Mesendoderm (in vitro differentiated cells): ENCODE data around the gene C9orf78.

ENCODE experiments used
- DNase-seq: peaks from one replicate; pipeline ENCODE4 v3.0.0; 2013
- H2AK5ac ChIP-seq: 2 replicates; pipeline ENCODE4 v1.6.1; 2013; ENCODE audit warnings: low read length, inconsistent platforms
- H2BK120ac ChIP-seq: 2 replicates; pipeline ENCODE4 v1.6.1; 2013; ENCODE audit warnings: low read depth, mild to moderate bottlenecking, low read length, moderate library complexity, mixed read lengths
- H2BK15ac ChIP-seq: replicated peaks from 2 replicates; pipeline ENCODE4 v1.6.1; 2013; ENCODE audit warnings: low read depth, mild to moderate bottlenecking, moderate library complexity
- H2BK5ac ChIP-seq: 2 replicates; pipeline ENCODE4 v1.6.1; 2013; ENCODE audit warnings: low read length, inconsistent platforms
- H3K18ac ChIP-seq: 2 replicates; pipeline ENCODE4 v1.6.1; 2013; ENCODE audit warnings: mild to moderate bottlenecking, low read length, mixed read lengths
- H3K23ac ChIP-seq: one replicate; pipeline ENCODE4 v1.6.1; 2013; ENCODE audit warnings: low read length
- H3K27ac ChIP-seq: 2 replicates; pipeline ENCODE4 v1.5.1; 2013; ENCODE audit warnings: low read depth, mild to moderate bottlenecking, inconsistent platforms, low read length, moderate library complexity
- H3K27me3 ChIP-seq: 2 replicates; pipeline ENCODE4 v1.6.1; 2013; ENCODE audit warnings: low read length, control low read depth, mild to moderate bottlenecking, inconsistent platforms; ENCODE audit not compliant: insufficient read depth, poor library complexity
- H3K36me3 ChIP-seq: 2 replicates; pipeline ENCODE4 v1.6.1; 2013; ENCODE audit warnings: low read length, inconsistent platforms; ENCODE audit not compliant: control insufficient read depth, insufficient read depth
- H3K4ac ChIP-seq: one replicate; pipeline ENCODE4 v1.6.1; 2013; ENCODE audit warnings: low read depth, mild to moderate bottlenecking, low read length, moderate library complexity
- H3K4me1 ChIP-seq: 2 replicates; pipeline ENCODE4 v1.6.1; 2013; ENCODE audit warnings: low read depth, low read length, inconsistent platforms; ENCODE audit not compliant: control insufficient read depth
- H3K4me2 ChIP-seq: 2 replicates; pipeline ENCODE4 v1.6.1; 2013; ENCODE audit warnings: low read length
- H3K4me3 ChIP-seq: 2 replicates; pipeline ENCODE4 v1.5.1; 2013; ENCODE audit warnings: mild to moderate bottlenecking, low read length
- H3K56ac ChIP-seq: one replicate; pipeline ENCODE4 v1.6.1; 2013; ENCODE audit warnings: low read length
- H3K79me1 ChIP-seq: 2 replicates; pipeline ENCODE4 v1.6.1; 2013; ENCODE audit warnings: low read length, inconsistent platforms
- H3K79me2 ChIP-seq: 2 replicates; pipeline ENCODE4 v1.6.1; 2013; ENCODE audit warnings: mild to moderate bottlenecking, low read length; ENCODE audit not compliant: control insufficient read depth, insufficient read depth
- H3K9ac ChIP-seq: 2 replicates; pipeline ENCODE4 v1.6.1; 2013; ENCODE audit warnings: low read length, inconsistent platforms
- H4K5ac ChIP-seq: one replicate; pipeline ENCODE4 v1.6.1; 2013; ENCODE audit warnings: low read length
- H4K8ac ChIP-seq: one replicate; pipeline ENCODE4 v1.6.1; 2013; ENCODE audit warnings: low read depth, mild to moderate bottlenecking, control low read depth, low read length, moderate library complexity
- WGBS: extraction: QIAGEN DNeasy Blood & Tissue Kit; methylation state at CpG from one replicate; pipeline ENCODE4 v1.1.7; 2013; ENCODE audit warnings: low lambda C conversion rate, missing lambda C conversion rate; ENCODE audit not compliant: insufficient coverage; ENCODE audit errors: extremely low coverage; 5-methylcytosine and 5-hydroxymethylcytosine counted together

The C9orf78 gene

GRCh38 chr9:129839324-129840023 lies 4.4 kb upstream of the C9orf78 start:
- Histone ChIP-seq H3K79me2 (peaks cover 2% of the 10 kb centered on the region), H3K27me3 (no peaks in the 10 kb centered on the region), H3K56ac (no peak overlapping the region), H3K36me3 (no peaks in the 10 kb centered on the region), H3K9ac (no peak overlapping the region), H3K4me2 (no peak overlapping the region), H3K23ac (no peak overlapping the region), H2AK5ac (no peak overlapping the region), H3K4me3 (no peak overlapping the region), H2BK15ac (no peak overlapping the region), H3K4ac (no peak overlapping the region), H3K27ac (no peak overlapping the region), H3K79me1 (peaks cover 2% of the 10 kb centered on the region), H2BK120ac (no peak overlapping the region), H2BK5ac (no peak overlapping the region), H3K18ac (no peak overlapping the region), H4K5ac (no peak overlapping the region), H4K8ac (no peak overlapping the region), H3K4me1 (no peaks in the 10 kb centered on the region)
- no CpG with 5 or more reads among the region's 10 CpGs for WGBS
- no peak for DNase-seq

DNA sequence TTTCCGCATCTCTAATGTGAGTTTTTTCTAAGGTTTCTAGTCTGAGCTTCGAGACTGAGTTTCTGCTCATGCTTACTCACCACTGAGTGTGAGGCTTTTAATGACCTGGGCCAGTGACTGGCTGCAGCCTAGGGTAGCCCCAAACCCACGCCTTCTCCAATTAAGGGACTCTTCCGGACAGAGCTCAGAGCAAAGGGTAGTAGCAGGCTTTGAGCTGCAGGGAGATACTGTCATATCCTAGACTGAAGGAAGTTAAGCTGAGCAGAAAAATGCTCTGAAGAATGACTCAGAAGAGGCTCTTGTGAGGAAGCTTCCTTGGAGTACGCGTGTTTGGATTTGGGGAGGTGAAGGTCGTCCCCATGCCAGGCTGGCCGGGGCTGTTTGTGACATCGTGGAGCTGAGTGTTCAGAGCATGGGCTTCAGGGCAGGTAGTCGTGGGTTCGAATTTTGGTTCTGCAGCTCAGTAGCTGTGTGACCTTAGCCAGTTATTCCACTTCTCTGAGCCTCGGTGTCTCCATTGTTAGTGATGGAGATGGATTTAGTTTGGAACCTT lies 3.7 kb upstream of the C9orf78 start:
- Histone ChIP-seq H4K5ac (no peak overlapping the region), H2BK120ac (no peak overlapping the region)
- no CpG with 5 or more reads among the region's 12 CpGs for WGBS

GRCh38 chr9:129836311-129837007 lies 1.4 kb upstream of the C9orf78 start:
- H4K8ac ChIP-seq, result no peak overlapping the region
- no peak overlapping the region for H4K5ac ChIP-seq
- H3K27ac ChIP-seq, result no peak overlapping the region
- no peak overlapping the region for H3K4me3 ChIP-seq
- peaks cover 5% of the 10 kb centered on the region for H3K79me1 ChIP-seq
- no peak overlapping the region for H3K18ac ChIP-seq
- WGBS, result no CpG with 5 or more reads among the region's 16 CpGs
- peak overlapping the region; percentile 80 for H3K9ac ChIP-seq
- no peaks in the 10 kb centered on the region for H3K27me3 ChIP-seq
- no peak for DNase-seq
- H3K23ac ChIP-seq, result no peak overlapping the region
- peak overlapping the region; percentile 63 for H3K4me2 ChIP-seq
- no peak overlapping the region for H3K4ac ChIP-seq
- H3K79me2 ChIP-seq, result peaks cover 4% of the 10 kb centered on the region
- no peak overlapping the region for H2BK15ac ChIP-seq
- peak overlapping the region; percentile 84 for H3K56ac ChIP-seq
- no peaks in the 10 kb centered on the region for H3K4me1 ChIP-seq
- H2BK5ac ChIP-seq, result no peak overlapping the region
- H2BK120ac ChIP-seq, result no peak overlapping the region
- no peak overlapping the region for H2AK5ac ChIP-seq
- H3K36me3 ChIP-seq, result no peaks in the 10 kb centered on the region

More for the DNA sequence above, 3.7 kb upstream of the C9orf78 start:
- Histone ChIP-seq H3K4me3 (no peak overlapping the region), H3K79me2 (peaks cover 4% of the 10 kb centered on the region), H3K9ac (no peak overlapping the region), H2BK5ac (no peak overlapping the region), H3K4me1 (no peaks in the 10 kb centered on the region), H3K79me1 (peaks cover 4% of the 10 kb centered on the region), H4K8ac (no peak overlapping the region), H3K18ac (no peak overlapping the region), H3K4ac (no peak overlapping the region), H3K4me2 (no peak overlapping the region), H2BK15ac (no peak overlapping the region), H3K36me3 (no peaks in the 10 kb centered on the region), H3K23ac (no peak overlapping the region), H2AK5ac (no peak overlapping the region), H3K27ac (no peak overlapping the region), H3K56ac (no peak overlapping the region), H3K27me3 (no peaks in the 10 kb centered on the region)
- DNase-seq, result no peak

- Histone ChIP-seq H3K4ac (peak overlapping the region; percentile 78), H3K4me2 (peak overlapping the region; percentile 63), H3K18ac (peak overlapping the region; percentile 95), H3K36me3 (peaks cover under 1% of the 10 kb centered on the region), H3K23ac (peak overlapping the region; percentile 80), H3K4me1 (no peaks in the 10 kb centered on the region), H3K27ac (peak overlapping the region; percentile 20), H3K56ac (peak overlapping the region; percentile 84), H3K4me3 (peak overlapping the region; percentile 60), H3K9ac (peak overlapping the region; percentile 80), H4K5ac (no peak overlapping the region), H2AK5ac (no peak overlapping the region), H2BK120ac (no peak overlapping the region), H3K79me2 (peaks cover 4% of the 10 kb centered on the region), H3K79me1 (peaks cover 5% of the 10 kb centered on the region), H2BK5ac (no peak overlapping the region), H4K8ac (no peak overlapping the region), H3K27me3 (no peaks in the 10 kb centered on the region), H2BK15ac (no peak overlapping the region)
- no peak for DNase-seq
- no CpG with 5 or more reads among the region's 19 CpGs for WGBS
Measured at GRCh38 chr9:129835860-129836223, 767 bp upstream of the C9orf78 start.

DNA sequence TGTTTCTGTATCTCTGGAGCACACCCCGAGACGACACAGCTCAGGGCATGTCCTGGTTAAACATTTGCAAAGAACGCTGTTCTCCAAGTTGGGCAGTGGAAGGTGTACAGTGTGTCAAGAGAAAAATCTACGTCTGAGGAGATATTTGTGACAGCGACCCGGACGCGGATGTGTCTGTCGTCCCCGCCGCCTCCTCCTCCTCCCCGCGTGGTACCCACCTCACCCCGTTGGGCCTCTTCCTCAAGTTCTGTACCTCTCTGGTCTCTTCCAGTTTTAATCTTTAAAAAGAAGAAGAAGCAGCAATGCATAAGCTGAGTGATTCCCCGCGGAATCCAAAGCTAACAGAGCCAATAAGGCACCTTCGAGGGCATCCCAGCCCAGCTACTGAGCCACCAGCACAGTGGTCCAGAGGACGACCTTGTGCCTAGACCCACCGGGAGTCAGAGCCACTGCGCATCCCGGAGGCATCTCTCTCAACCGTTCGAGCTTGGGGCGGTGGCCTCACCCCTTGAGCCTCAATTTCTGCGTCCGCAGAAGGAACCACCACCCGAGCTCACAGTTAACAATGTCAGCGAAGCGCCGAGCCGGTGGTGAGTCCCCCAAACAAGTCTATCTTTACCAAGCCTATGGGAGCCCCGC lies 467 bp downstream of the C9orf78 start:
- no peak overlapping the region for H3K27ac ChIP-seq
- peaks cover 5% of the 10 kb centered on the region for H3K79me1 ChIP-seq
- H2BK5ac ChIP-seq, result no peak overlapping the region
- H3K36me3 ChIP-seq, result peaks cover 3% of the 10 kb centered on the region
- no peak overlapping the region for H4K5ac ChIP-seq
- no peak overlapping the region for H4K8ac ChIP-seq
- H3K4me3 ChIP-seq, result peak overlapping the region; percentile 61
- peak overlapping the region; percentile 74 for H3K9ac ChIP-seq
- peak overlapping the region; percentile 79 for H3K56ac ChIP-seq
- no peak overlapping the region for H2AK5ac ChIP-seq
- H2BK120ac ChIP-seq, result no peak overlapping the region
- H3K18ac ChIP-seq, result no peak overlapping the region
- no CpG with 5 or more reads among the region's 32 CpGs for WGBS
- H2BK15ac ChIP-seq, result no peak overlapping the region
- H3K4ac ChIP-seq, result peak overlapping the region; percentile 6
- H3K4me2 ChIP-seq, result peak overlapping the region; percentile 75
- no peak for DNase-seq
- no peak overlapping the region for H3K23ac ChIP-seq
- no peaks in the 10 kb centered on the region for H3K27me3 ChIP-seq
- no peaks in the 10 kb centered on the region for H3K4me1 ChIP-seq
- H3K79me2 ChIP-seq, result peaks cover 4% of the 10 kb centered on the region
